GM23338 (cell line): ENCODE results near the gene CAPZA1. TPM values are rescaled to one million over a fixed set of nuclear protein-coding genes. Genes with fewer than 3 reads are reported as not detected.

Source experiments
- ATAC-seq: fragments of 200-7000 bp; cut with Tn5 transposase; 3 replicates; pipeline ENCODE4 v1.9.1; 2020
- DNase-seq: peaks from one replicate; pipeline ENCODE4 v3.0.0-alpha.2; 2015; ENCODE audit warnings: low spot score
- H2AFZ ChIP-seq: fragments of 200-600 bp; sonication (generic); 2 replicates; pipeline ENCODE4 v1.8.0; 2016; ENCODE audit warnings: antibody characterized with exemption, mild to moderate bottlenecking, moderate library complexity
- H3F3A ChIP-seq: fragments of 200-600 bp; sonication (generic); replicated peaks from 2 replicates; pipeline ENCODE4 v1.8.0; 2017; ENCODE audit warnings: antibody characterized with exemption, mixed run types, low read depth
- H3K27ac ChIP-seq: fragments of 200-600 bp; sonication (generic); 2 replicates; pipeline ENCODE4 v1.6.1; 2016; ENCODE audit warnings: low read depth
- H3K27me3 ChIP-seq: fragments of 200-600 bp; sonication (generic); 2 replicates; pipeline ENCODE4 v1.8.0; 2016; ENCODE audit warnings: mild to moderate bottlenecking, mixed run types, moderate library complexity; ENCODE audit not compliant: insufficient read depth
- H3K36me3 ChIP-seq: fragments of 200-600 bp; sonication (generic); 2 replicates; pipeline ENCODE4 v1.8.0; 2016; ENCODE audit warnings: mild to moderate bottlenecking; ENCODE audit not compliant: insufficient read depth
- H3K4me1 ChIP-seq: fragments of 200-600 bp; sonication (generic); 2 replicates; pipeline ENCODE4 v1.8.0; 2016; ENCODE audit warnings: mild to moderate bottlenecking, moderate library complexity; ENCODE audit not compliant: insufficient read depth
- H3K4me2 ChIP-seq: fragments of 200-600 bp; sonication (generic); 2 replicates; pipeline ENCODE4 v1.7.1; 2017; ENCODE audit warnings: mixed run types
- H3K4me3 ChIP-seq: fragments of 200-600 bp; sonication (generic); 2 replicates; pipeline ENCODE4 v1.6.1; 2016; ENCODE audit warnings: mixed run types
- H3K79me2 ChIP-seq: fragments of 200-600 bp; sonication (generic); replicated peaks from 2 replicates; pipeline ENCODE4 v1.8.0; 2017; ENCODE audit warnings: mild to moderate bottlenecking; ENCODE audit not compliant: insufficient read depth
- H3K9me2 ChIP-seq: fragments of 200-600 bp; sonication (generic); 2 replicates; pipeline ENCODE4 v1.8.0; 2017; ENCODE audit not compliant: insufficient read depth
- H4K20me1 ChIP-seq: fragments of 200-600 bp; sonication (generic); replicated peaks from 2 replicates; pipeline ENCODE4 v1.8.0; 2017; ENCODE audit warnings: mild to moderate bottlenecking; ENCODE audit not compliant: insufficient read depth
- H3K27ac Mint-ChIP-seq: 2 replicates; pipeline ENCODE4 v1.8.0; 2020; ENCODE audit warnings: inconsistent platforms, mild to moderate bottlenecking, moderate library complexity, mixed read lengths
- H3K27me3 Mint-ChIP-seq: 3 replicates; pipeline ENCODE4 v1.8.0; 2022; ENCODE audit warnings: low read depth, mild to moderate bottlenecking, moderate library complexity, mixed read lengths, inconsistent platforms; ENCODE audit not compliant: insufficient read depth, poor library complexity
- H3K36me3 Mint-ChIP-seq: 3 replicates; pipeline ENCODE4 v1.8.0; 2021; ENCODE audit warnings: low read depth, mild to moderate bottlenecking, inconsistent platforms, moderate library complexity, mixed read lengths
- H3K4me1 Mint-ChIP-seq: 3 replicates; pipeline ENCODE4 v1.8.0; 2020; ENCODE audit warnings: mild to moderate bottlenecking, inconsistent platforms, mixed read lengths
- H3K4me3 Mint-ChIP-seq: 3 replicates; pipeline ENCODE4 v1.8.0; 2021; ENCODE audit warnings: moderate library complexity, mild to moderate bottlenecking, inconsistent platforms, mixed read lengths
- H3K9me3 Mint-ChIP-seq: 3 replicates; pipeline ENCODE4 v1.8.0; 2020; ENCODE audit warnings: moderate library complexity, mild to moderate bottlenecking, inconsistent platforms, mixed read lengths
- CREB1 ChIP-seq: fragments of 250-450 bp; sonication (Bioruptor Pico); IDR thresholded peaks from 2 replicates; pipeline ENCODE4 v1.5.0; 2020; ENCODE audit warnings: low read depth, mild to moderate bottlenecking, moderate library complexity
- CTCF ChIP-seq, 2 experiments: fragments of 200-600 bp in 1 of 2; sonication (generic) in 1 of 2; conservative IDR thresholded peaks; 2 replicates each; pipeline versions ENCODE4 v1.5.1 to v1.6.1; 2016 to 2017; ENCODE audit warnings: antibody characterized with exemption in 2 of 2, low read depth in 2 of 2, mild to moderate bottlenecking in 2 of 2, moderate library complexity in 1 of 2
- ETS1 ChIP-seq: IDR thresholded peaks from 2 replicates; pipeline ENCODE4 v1.6.1; 2016; ENCODE audit warnings: antibody characterized with exemption
- EZH2 ChIP-seq: fragments of 200-600 bp; sonication (generic); IDR thresholded peaks from one replicate; pipeline ENCODE4 v1.8.0; 2017; ENCODE audit warnings: antibody characterized with exemption, mild to moderate bottlenecking, low read depth; ENCODE audit not compliant: unreplicated experiment
- EZH2phosphoT487 ChIP-seq: fragments of 200-600 bp; sonication (generic); IDR thresholded peaks from one replicate; pipeline ENCODE4 v1.8.1; 2018; ENCODE audit warnings: antibody characterized with exemption; ENCODE audit not compliant: unreplicated experiment
- JUNB ChIP-seq: IDR thresholded peaks from one replicate; pipeline ENCODE4 v1.6.1; 2016; ENCODE audit warnings: antibody characterized with exemption; ENCODE audit not compliant: unreplicated experiment
- NANOG ChIP-seq: IDR thresholded peaks from 2 replicates; pipeline ENCODE4 v1.6.1; 2016; ENCODE audit warnings: antibody characterized with exemption, borderline replicate concordance
- POLR2AphosphoS5 ChIP-seq: IDR thresholded peaks from 2 replicates; pipeline ENCODE4 v1.6.1; 2016; ENCODE audit warnings: antibody characterized with exemption, low read depth
- STAT1 ChIP-seq: IDR thresholded peaks from one replicate; pipeline ENCODE4 v1.6.1; 2016; ENCODE audit warnings: antibody characterized with exemption; ENCODE audit not compliant: unreplicated experiment
- ZNF114 ChIP-seq: fragments of 250-450 bp; sonication (Bioruptor Pico); IDR thresholded peaks from 2 replicates; pipeline ENCODE4 v1.5.0; 2020; ENCODE audit warnings: mild to moderate bottlenecking, moderate library complexity
- ZNF331 ChIP-seq: fragments of 250-450 bp; sonication (Bioruptor Pico); IDR thresholded peaks from 2 replicates; pipeline ENCODE4 v1.5.0; 2020; ENCODE audit warnings: low read depth, mild to moderate bottlenecking, moderate library complexity
- ZNF462 ChIP-seq: fragments of 250-450 bp; sonication (Bioruptor Pico); IDR thresholded peaks from 2 replicates; pipeline ENCODE4 v1.5.0; 2020; ENCODE audit warnings: mild to moderate bottlenecking, moderate library complexity
- polyA plus RNA-seq: library from polyadenylated mRNA; unstranded; fragments of >200 nt; fragmentation: Nextera tagmentation; extraction: Ambion mirVana; gene quantifications from 2 replicates; pipeline ENCODE4 v1.2.1, GENCODE V29; 2016
- total RNA-seq: library from RNA; depleted of rRNA; stranded (reverse); fragments of >200 nt; shearing (Covaris generic); gene quantifications from 2 replicates; pipeline ENCODE4 v1.2.3, GENCODE V29; 2014

Gene CAPZA1
- total and polyA plus RNA-seq, 2 experiments from 2014 or later, result 147 to 182 TPM

GRCh38 chr1:112695276-112695675 lies 75.6 kb downstream of the CAPZA1 start (continued):
- TF ChIP-seq ZNF462 (no peak), CTCF (conservative IDR thresholded peaks at IDR 0.05; ENCODE audit: low read depth in 2 of 2) (no peak), EZH2phosphoT487 (no peak), JUNB (no peak)

GRCh38 chr1:112696578-112697314 lies 77.1 kb downstream of the CAPZA1 start:
- Histone ChIP-seq H3K9me2 (no peaks in the 10 kb centered on the region), H4K20me1 (peaks cover 11% of the 10 kb centered on the region), H3K27ac (no peak overlapping the region), H3K4me2 (no peak overlapping the region), H3F3A (0 out of 2 replicates have a peak, but pooled peaks cover 3% of the 10 kb centered on the region), H3K79me2 (no peaks in the 10 kb centered on the region), H3K4me3 (no peak overlapping the region), H2AFZ (no peak overlapping the region), H3K36me3 (no peaks in the 10 kb centered on the region; the same call in 1 of the 2 replicates), H3K27me3 (peaks cover 6% of the 10 kb centered on the region; the same call in 1 of the 2 replicates), H3K4me1 (peaks cover 29% of the 10 kb centered on the region)
- H3K36me3 Mint-ChIP-seq, result peaks cover 70% of the 10 kb centered on the region
- DNase-seq, result no peak
- H3K27me3 Mint-ChIP-seq, result peaks cover 27% of the 10 kb centered on the region
- H3K4me1 Mint-ChIP-seq, result peaks cover 47% of the 10 kb centered on the region
- ATAC-seq, result no peak
- no peak overlapping the region for H3K4me3 Mint-ChIP-seq
- H3K9me3 Mint-ChIP-seq, result no peaks in the 10 kb centered on the region
- H3K27ac Mint-ChIP-seq, result no peak overlapping the region
- TF ChIP-seq EZH2, result no peak
- no peak for TF ChIP-seq JUNB
- TF ChIP-seq ZNF331, result no peak
- no peak for TF ChIP-seq EZH2phosphoT487
- TF ChIP-seq CREB1 (CRISPR knock-in tag), result no peak
- no peak for TF ChIP-seq ZNF114 (CRISPR knock-in tag)
- TF ChIP-seq STAT1, result no peak
- TF ChIP-seq CTCF (conservative IDR thresholded peaks at IDR 0.05; ENCODE audit: low read depth in 2 of 2), result no peak
- no peak for TF ChIP-seq NANOG
- TF ChIP-seq POLR2AphosphoS5, result no peak
- TF ChIP-seq ETS1, result no peak
